Activated CD8-positive, alpha-beta memory T cell treated with anti-CD3 and anti-CD28 coated beads, Interleukin-2, amount 10 ng/mL, durations not matched to agents 7 days and 5 days (primary cell): ENCODE results near the gene FAM149A. TPM values are rescaled to one million over a fixed set of nuclear protein-coding genes. Genes with fewer than 3 reads are reported as not detected.

Experiments
- ATAC-seq: fragments of 150-1000 bp; cut with Tn5 transposase; one replicate; pipeline ENCODE4 v1.10.0; 2021; ENCODE audit warnings: moderate library complexity
- CTCF ChIA-PET: fragments of 350-600 bp; sonication (Branson Sonifier 250); formaldehyde crosslinking; loops from one replicate; lab custom pipeline; 2021; ENCODE audit warnings: antibody characterized with exemption; lab: Charles Lee
- DNase-seq: peaks from one replicate; pipeline ENCODE4 v3.0.0-alpha.2; 2020
- H3K27ac Mint-ChIP-seq: one replicate; pipeline ENCODE4 v1.8.0; 2021; ENCODE audit warnings: mild to moderate bottlenecking, mixed read lengths
- H3K27me3 Mint-ChIP-seq: one replicate; pipeline ENCODE4 v1.8.0; 2021; ENCODE audit warnings: mixed read lengths
- H3K36me3 Mint-ChIP-seq: one replicate; pipeline ENCODE4 v1.8.0; 2021; ENCODE audit warnings: mild to moderate bottlenecking, mixed read lengths
- H3K4me1 Mint-ChIP-seq: one replicate; pipeline ENCODE4 v1.8.0; 2021; ENCODE audit warnings: mixed read lengths
- H3K4me3 Mint-ChIP-seq: one replicate; pipeline ENCODE4 v1.8.0; 2021; ENCODE audit warnings: mild to moderate bottlenecking, moderate library complexity, mixed read lengths
- H3K9me3 Mint-ChIP-seq: one replicate; pipeline ENCODE4 v1.8.0; 2022; ENCODE audit warnings: low read depth, mixed read lengths
- total RNA-seq, 2 experiments: library from RNA; stranded (reverse); gene quantifications; one replicate each; pipeline ENCODE4 v1.2.3, GENCODE V29; 2021

Gene FAM149A
- total RNA-seq, 2 experiments from 2014 or later: 1.2 TPM

- CTCF ChIA-PET: no interaction called here
- Mint-ChIP-seq H3K27me3 (peaks cover 25% of the 10 kb centered on the region), H3K27ac (no peak overlapping the region), H3K4me1 (no peaks in the 10 kb centered on the region), H3K36me3 (no peaks in the 10 kb centered on the region), H3K9me3 (no peaks in the 10 kb centered on the region), H3K4me3 (no peak overlapping the region)
- DNase-seq (no peak), ATAC-seq (no peak)
Observed at GRCh38 chr4:186150926-186151325, 46.4 kb downstream of the FAM149A start.

GRCh38 chr4:186151499-186151898 is 47.0 kb downstream of the FAM149A start:
- Mint-ChIP-seq H3K27ac (no peak overlapping the region), H3K4me3 (no peak overlapping the region), H3K27me3 (peaks cover 19% of the 10 kb centered on the region), H3K9me3 (no peaks in the 10 kb centered on the region), H3K36me3 (no peaks in the 10 kb centered on the region), H3K4me1 (no peaks in the 10 kb centered on the region)
- CTCF ChIA-PET: no interaction called here
- DNase-seq (no peak), ATAC-seq (no peak)

- H3K9me3 Mint-ChIP-seq: no peaks in the 10 kb centered on the region
- no peak overlapping the region for H3K4me3 Mint-ChIP-seq
- peaks cover 5% of the 10 kb centered on the region for H3K4me1 Mint-ChIP-seq
- no peaks in the 10 kb centered on the region for H3K36me3 Mint-ChIP-seq
- ATAC-seq (no peak), DNase-seq (no peak)
- CTCF ChIA-PET: interaction anchor here (1.2 to 1.6 kb wide), 4 partner anchors 12 to 24 kb away, joined by 3 to 5 read pairs (median 4); no protein-coding TSS in a partner anchor
- H3K27ac Mint-ChIP-seq: no peak overlapping the region
- H3K27me3 Mint-ChIP-seq: peaks cover 6% of the 10 kb centered on the region
Observed at GRCh38 chr4:186158021-186158813, 53.7 kb downstream of the FAM149A start.

- H3K4me3 Mint-ChIP-seq: no peak overlapping the region
- ATAC-seq: no peak
- no peak for DNase-seq
- no peaks in the 10 kb centered on the region for H3K36me3 Mint-ChIP-seq
- H3K9me3 Mint-ChIP-seq: no peaks in the 10 kb centered on the region
- peaks cover 5% of the 10 kb centered on the region for H3K4me1 Mint-ChIP-seq
- H3K27ac Mint-ChIP-seq: no peak overlapping the region
- CTCF ChIA-PET: interaction anchor here (1.2 to 1.6 kb wide), 3 partner anchors 15 to 25 kb away, joined by 3 to 5 read pairs (median 3); no protein-coding TSS in a partner anchor
- H3K27me3 Mint-ChIP-seq: peaks cover 6% of the 10 kb centered on the region
Observed at GRCh38 chr4:186158966-186159365, 54.5 kb downstream of the FAM149A start.

GRCh38 chr4:186159613-186160012 is 55.1 kb downstream of the FAM149A start:
- ATAC-seq (no peak), DNase-seq (no peak)
- H3K9me3 Mint-ChIP-seq: no peaks in the 10 kb centered on the region
- no peaks in the 10 kb centered on the region for H3K36me3 Mint-ChIP-seq
- CTCF ChIA-PET: interaction anchor here (1.2 kb wide), 2 partner anchors 15 to 26 kb away, joined by 3 read pairs; no protein-coding TSS in a partner anchor
- H3K27ac Mint-ChIP-seq: no peak overlapping the region
- H3K4me1 Mint-ChIP-seq: peaks cover 5% of the 10 kb centered on the region
- no peak overlapping the region for H3K4me3 Mint-ChIP-seq
- peaks cover 6% of the 10 kb centered on the region for H3K27me3 Mint-ChIP-seq

GRCh38 chr4:186161138-186161537 is 56.6 kb downstream of the FAM149A start:
- peaks cover 5% of the 10 kb centered on the region for H3K4me1 Mint-ChIP-seq
- no peaks in the 10 kb centered on the region for H3K9me3 Mint-ChIP-seq
- peak; percentile 71 for DNase-seq
- H3K4me3 Mint-ChIP-seq: peak overlapping the region; percentile 61
- no peaks in the 10 kb centered on the region for H3K27me3 Mint-ChIP-seq
- ATAC-seq: peak; percentile 90
- H3K36me3 Mint-ChIP-seq: no peaks in the 10 kb centered on the region
- CTCF ChIA-PET: interaction anchor here (0.6 to 1.1 kb wide), 4 partner anchors 23 to 209 kb away, joined by 3 to 4 read pairs (median 4); no protein-coding TSS in a partner anchor
- peak overlapping the region; percentile 75 for H3K27ac Mint-ChIP-seq

GRCh38 chr4:186166852-186167512 is 62.5 kb downstream of the FAM149A start:
- no peak overlapping the region for H3K27ac Mint-ChIP-seq
- H3K36me3 Mint-ChIP-seq: no peaks in the 10 kb centered on the region
- CTCF ChIA-PET: no interaction called here

GRCh38 chr4:186167605-186168004 is 63.1 kb downstream of the FAM149A start:
- Mint-ChIP-seq H3K27ac (no peak overlapping the region), H3K36me3 (no peaks in the 10 kb centered on the region), H3K4me1 (no peaks in the 10 kb centered on the region), H3K9me3 (no peaks in the 10 kb centered on the region), H3K4me3 (no peak overlapping the region), H3K27me3 (no peaks in the 10 kb centered on the region)
- DNase-seq: no peak
- no peak for ATAC-seq
- CTCF ChIA-PET: no interaction called here

More at GRCh38 chr4:186166852-186167512, 62.5 kb downstream of the FAM149A start:
- DNase-seq: no peak
- ATAC-seq: no peak
- H3K4me3 Mint-ChIP-seq: no peak overlapping the region
- H3K4me1 Mint-ChIP-seq: no peaks in the 10 kb centered on the region
- no peaks in the 10 kb centered on the region for H3K27me3 Mint-ChIP-seq
- no peaks in the 10 kb centered on the region for H3K9me3 Mint-ChIP-seq

GRCh38 chr4:186168750-186169149 is 64.2 kb downstream of the FAM149A start:
- DNase-seq (no peak), ATAC-seq (no peak)
- no peak overlapping the region for H3K4me3 Mint-ChIP-seq
- no peaks in the 10 kb centered on the region for H3K27me3 Mint-ChIP-seq
- no peaks in the 10 kb centered on the region for H3K9me3 Mint-ChIP-seq
- H3K27ac Mint-ChIP-seq: no peak overlapping the region
- CTCF ChIA-PET: no interaction called here
- no peaks in the 10 kb centered on the region for H3K36me3 Mint-ChIP-seq
- no peaks in the 10 kb centered on the region for H3K4me1 Mint-ChIP-seq

GRCh38 chr4:186169333-186169944 is 64.9 kb downstream of the FAM149A start:
- Mint-ChIP-seq H3K9me3 (no peaks in the 10 kb centered on the region), H3K27me3 (no peaks in the 10 kb centered on the region), H3K4me1 (no peaks in the 10 kb centered on the region), H3K4me3 (no peak overlapping the region), H3K36me3 (no peaks in the 10 kb centered on the region), H3K27ac (no peak overlapping the region)
- DNase-seq (no peak), ATAC-seq (no peak)
- CTCF ChIA-PET: no interaction called here

GRCh38 chr4:186169945-186170802 is 65.7 kb downstream of the FAM149A start:
- ATAC-seq (no peak), DNase-seq (no peak)
- Mint-ChIP-seq H3K4me3 (no peak overlapping the region), H3K27ac (no peak overlapping the region), H3K9me3 (no peaks in the 10 kb centered on the region), H3K27me3 (no peaks in the 10 kb centered on the region), H3K36me3 (no peaks in the 10 kb centered on the region), H3K4me1 (no peaks in the 10 kb centered on the region)
- CTCF ChIA-PET: no interaction called here

GRCh38 chr4:186170966-186171365 is 66.5 kb downstream of the FAM149A start:
- CTCF ChIA-PET: interaction anchor here (0.9 kb wide), 1 partner anchor 18 kb away, joined by 3 read pairs; no protein-coding TSS in a partner anchor
- Mint-ChIP-seq H3K4me1 (no peaks in the 10 kb centered on the region), H3K27me3 (no peaks in the 10 kb centered on the region), H3K36me3 (no peaks in the 10 kb centered on the region), H3K27ac (no peak overlapping the region), H3K9me3 (no peaks in the 10 kb centered on the region), H3K4me3 (no peak overlapping the region)
- DNase-seq: no peak
- ATAC-seq: no peak

- Mint-ChIP-seq H3K36me3 (no peaks in the 10 kb centered on the region), H3K27me3 (peaks cover 4% of the 10 kb centered on the region), H3K4me1 (no peaks in the 10 kb centered on the region), H3K4me3 (no peak overlapping the region), H3K9me3 (no peaks in the 10 kb centered on the region), H3K27ac (no peak overlapping the region)
- ATAC-seq (no peak), DNase-seq (no peak)
- CTCF ChIA-PET: no interaction called here
Observed at GRCh38 chr4:186172546-186172945, 68.0 kb downstream of the FAM149A start.
